Adrenal gland (tissue), 5 donors: Measurements from ENCODE around the gene ENTREP3.

Experiments used
- POLR2A ChIP-seq, 2 donors: fragments of 450-650 bp; IDR thresholded peaks; one replicate each; pipeline ENCODE4 v1.6.1; 2017; ENCODE audit warnings: antibody characterized with exemption in 2 of 2, mild to moderate bottlenecking in 2 of 2, moderate library complexity in 1 of 2
- TF ChIP-seq, protein P1 (sequence below), 6 experiments: fragments of 450-650 bp in 4 of 6; fragments of 200-600 bp in 2 of 6; sonication (generic) in 1 of 6; IDR thresholded peaks; 1 replicate in 5 of 6; 2 replicates in 1 of 6; pipeline versions ENCODE4 v1.5.1 to v1.8.0; 2016 to 2021; ENCODE audit warnings: antibody characterized with exemption in 6 of 6, mild to moderate bottlenecking in 2 of 6, moderate library complexity in 1 of 6
- donor health status: DM: no; HTN: no; CAD: no.

DNA sequence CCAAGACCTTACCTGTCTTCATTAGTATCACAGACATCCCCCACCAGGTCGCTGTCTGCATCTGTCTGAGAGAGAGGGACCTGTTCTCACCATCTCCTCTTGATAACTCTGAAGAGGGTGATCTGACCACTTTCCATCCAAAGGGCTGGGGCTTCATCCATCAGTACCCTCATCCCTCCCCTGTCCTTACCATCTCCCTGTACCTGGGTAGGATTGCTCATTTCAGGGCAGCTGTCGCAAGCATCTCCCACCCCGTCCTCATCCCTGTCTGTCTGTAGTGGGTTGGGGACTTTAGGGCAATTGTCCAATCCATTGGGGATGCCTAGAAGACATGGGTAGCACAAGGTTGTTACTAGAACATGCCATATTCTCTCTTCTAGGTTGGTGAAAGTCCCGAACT lies 55.5 kb downstream of the ENTREP3 start:
- TF ChIP-seq, protein P1, sequence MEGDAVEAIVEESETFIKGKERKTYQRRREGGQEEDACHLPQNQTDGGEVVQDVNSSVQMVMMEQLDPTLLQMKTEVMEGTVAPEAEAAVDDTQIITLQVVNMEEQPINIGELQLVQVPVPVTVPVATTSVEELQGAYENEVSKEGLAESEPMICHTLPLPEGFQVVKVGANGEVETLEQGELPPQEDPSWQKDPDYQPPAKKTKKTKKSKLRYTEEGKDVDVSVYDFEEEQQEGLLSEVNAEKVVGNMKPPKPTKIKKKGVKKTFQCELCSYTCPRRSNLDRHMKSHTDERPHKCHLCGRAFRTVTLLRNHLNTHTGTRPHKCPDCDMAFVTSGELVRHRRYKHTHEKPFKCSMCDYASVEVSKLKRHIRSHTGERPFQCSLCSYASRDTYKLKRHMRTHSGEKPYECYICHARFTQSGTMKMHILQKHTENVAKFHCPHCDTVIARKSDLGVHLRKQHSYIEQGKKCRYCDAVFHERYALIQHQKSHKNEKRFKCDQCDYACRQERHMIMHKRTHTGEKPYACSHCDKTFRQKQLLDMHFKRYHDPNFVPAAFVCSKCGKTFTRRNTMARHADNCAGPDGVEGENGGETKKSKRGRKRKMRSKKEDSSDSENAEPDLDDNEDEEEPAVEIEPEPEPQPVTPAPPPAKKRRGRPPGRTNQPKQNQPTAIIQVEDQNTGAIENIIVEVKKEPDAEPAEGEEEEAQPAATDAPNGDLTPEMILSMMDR (IDR thresholded peaks at IDR 0.05) = no peak
- TF ChIP-seq POLR2A (IDR thresholded peaks at IDR 0.05) = no peak
